SU-DHL-6 (cell line): Measurements from ENCODE around the gene HAUS1.

Experiments used
- EZH2phosphoT487 ChIP-seq: fragments of 200-600 bp; sonication (generic), shearing (Covaris generic); conservative IDR thresholded peaks from 2 replicates; pipeline ENCODE4 v1.6.1; 2018; ENCODE audit warnings: mild to moderate bottlenecking, antibody characterized with exemption, low read length, moderate library complexity, mixed read lengths
- TF ChIP-seq, protein P1 (sequence below): fragments of 200-600 bp; sonication (generic); IDR thresholded peaks from one replicate; pipeline ENCODE4 v1.5.1; 2017; ENCODE audit warnings: antibody characterized with exemption, mild to moderate bottlenecking, low read length, moderate library complexity; ENCODE audit not compliant: insufficient read depth, poor library complexity, severe bottlenecking

DNA sequence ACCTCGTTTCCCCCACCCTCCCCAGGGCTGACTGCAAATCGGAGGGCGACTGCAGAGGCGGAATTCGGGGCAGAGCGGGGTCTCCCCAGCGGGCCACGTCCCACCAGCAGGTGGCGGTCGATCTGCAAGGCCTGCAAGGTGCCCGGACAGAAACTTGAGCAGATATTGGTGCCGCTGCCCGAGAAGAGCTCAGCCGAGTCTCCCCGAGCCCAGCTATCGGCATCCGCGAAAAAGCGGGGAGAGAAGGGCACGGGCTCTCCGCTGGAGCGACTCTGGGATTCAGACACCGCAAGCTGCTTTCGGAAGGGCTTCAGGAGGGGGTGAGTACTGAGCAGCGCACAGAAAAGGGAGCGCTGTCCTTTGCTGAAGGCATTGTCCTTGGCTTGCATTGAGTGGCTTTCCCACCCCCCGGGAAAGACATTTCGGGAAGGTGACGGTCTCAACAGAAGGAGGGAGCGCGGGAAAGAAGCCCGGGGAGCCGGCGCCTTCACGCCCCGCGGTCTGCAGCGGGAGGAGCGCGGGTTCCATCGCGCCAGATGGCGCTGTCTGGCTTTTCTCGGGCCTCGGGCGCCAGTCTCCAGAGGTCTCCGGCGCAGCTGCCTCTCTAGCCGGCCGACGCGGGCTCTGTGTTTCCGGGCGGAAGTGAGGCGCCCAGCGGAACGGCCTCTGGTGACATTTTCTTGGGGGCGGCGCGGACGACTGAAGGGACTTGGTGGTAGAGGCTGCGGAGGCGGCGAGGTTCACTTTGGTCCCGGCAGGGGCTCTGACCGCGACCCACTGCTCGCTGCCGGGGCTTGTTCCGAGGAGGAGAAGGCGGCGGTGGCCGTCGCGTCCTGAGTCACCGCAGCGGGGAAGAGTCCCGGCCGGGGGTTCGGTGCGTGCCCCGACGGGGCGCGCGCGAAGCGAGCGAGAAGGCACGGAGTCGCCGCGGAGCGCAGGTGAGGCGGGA lies 69.5 kb downstream of the HAUS1 start:
- TF ChIP-seq, protein P1, sequence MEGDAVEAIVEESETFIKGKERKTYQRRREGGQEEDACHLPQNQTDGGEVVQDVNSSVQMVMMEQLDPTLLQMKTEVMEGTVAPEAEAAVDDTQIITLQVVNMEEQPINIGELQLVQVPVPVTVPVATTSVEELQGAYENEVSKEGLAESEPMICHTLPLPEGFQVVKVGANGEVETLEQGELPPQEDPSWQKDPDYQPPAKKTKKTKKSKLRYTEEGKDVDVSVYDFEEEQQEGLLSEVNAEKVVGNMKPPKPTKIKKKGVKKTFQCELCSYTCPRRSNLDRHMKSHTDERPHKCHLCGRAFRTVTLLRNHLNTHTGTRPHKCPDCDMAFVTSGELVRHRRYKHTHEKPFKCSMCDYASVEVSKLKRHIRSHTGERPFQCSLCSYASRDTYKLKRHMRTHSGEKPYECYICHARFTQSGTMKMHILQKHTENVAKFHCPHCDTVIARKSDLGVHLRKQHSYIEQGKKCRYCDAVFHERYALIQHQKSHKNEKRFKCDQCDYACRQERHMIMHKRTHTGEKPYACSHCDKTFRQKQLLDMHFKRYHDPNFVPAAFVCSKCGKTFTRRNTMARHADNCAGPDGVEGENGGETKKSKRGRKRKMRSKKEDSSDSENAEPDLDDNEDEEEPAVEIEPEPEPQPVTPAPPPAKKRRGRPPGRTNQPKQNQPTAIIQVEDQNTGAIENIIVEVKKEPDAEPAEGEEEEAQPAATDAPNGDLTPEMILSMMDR = peak; percentile 99
- no peak for TF ChIP-seq EZH2phosphoT487
